Naive thymus-derived CD4-positive, alpha-beta T cell (primary cell): ENCODE data around the gene USP43. TPM values are rescaled to one million over a fixed set of nuclear protein-coding genes. Genes with fewer than 3 reads are reported as not detected.
A peak's percentile ranks its signal among the peaks of the same experiment; 100 is the strongest.

Experiments used
- ATAC-seq: fragments of 150-1000 bp; cut with Tn5 transposase; 2 replicates; pipeline ENCODE4 v1.10.0; 2021; ENCODE audit warnings: mild to moderate bottlenecking, moderate library complexity
- CTCF ChIA-PET: fragments of 350-600 bp; sonication (Branson Sonifier 250); formaldehyde crosslinking; loops from one replicate; lab custom pipeline; 2021; ENCODE audit warnings: antibody characterized with exemption; lab: Charles Lee
- POLR2A ChIA-PET: fragments of 350-600 bp; sonication (Branson Sonifier 250); formaldehyde crosslinking; loops from one replicate; lab custom pipeline; 2021; ENCODE audit warnings: antibody characterized with exemption, inconsistent platforms; lab: Charles Lee
- DNase-seq, 9 donors: peaks; one replicate each; pipeline versions ENCODE4 v3.0.0 to v3.0.0-alpha.2; 2020 to 2022; ENCODE audit warnings: mixed read lengths in 1 of 9
- H3K27ac ChIP-seq: one replicate; pipeline ENCODE4 v1.7.0; 2013; ENCODE audit warnings: mild to moderate bottlenecking, low read depth, low read length, moderate library complexity
- H3K27me3 ChIP-seq, 2 donors: one replicate each; pipeline ENCODE4 v1.7.0; 2013; ENCODE audit warnings: low read length in 2 of 2, mild to moderate bottlenecking in 2 of 2, moderate library complexity in 2 of 2; ENCODE audit not compliant: control insufficient read depth in 2 of 2, insufficient read depth in 2 of 2
- H3K36me3 ChIP-seq, 3 experiments: 1 replicate in 2 of 3; 2 replicates in 1 of 3; pipeline ENCODE4 v1.7.0; 2013; ENCODE audit warnings: low read length in 3 of 3, mild to moderate bottlenecking in 3 of 3, moderate library complexity in 1 of 3; ENCODE audit not compliant: insufficient read depth in 3 of 3, control insufficient read depth in 2 of 3
- H3K4me1 ChIP-seq, 2 donors: one replicate each; pipeline ENCODE4 v1.7.0; 2013; ENCODE audit warnings: low read length in 2 of 2, mild to moderate bottlenecking in 2 of 2, moderate library complexity in 1 of 2; ENCODE audit not compliant: control insufficient read depth in 2 of 2, insufficient read depth in 2 of 2
- H3K4me3 ChIP-seq: 2 replicates; pipeline ENCODE4 v1.7.0; 2013; ENCODE audit warnings: mild to moderate bottlenecking, low read length
- H3K9me3 ChIP-seq, 3 experiments: 1 replicate in 2 of 3; 2 replicates in 1 of 3; pipeline ENCODE4 v1.7.0; 2013; ENCODE audit warnings: low read length in 3 of 3; ENCODE audit not compliant: control insufficient read depth in 2 of 3
- H3K27ac Mint-ChIP-seq, 9 donors: one replicate each; pipeline ENCODE4 v1.8.0; 2020 to 2022; ENCODE audit warnings: mixed read lengths in 9 of 9, mild to moderate bottlenecking in 8 of 9, moderate library complexity in 5 of 9, inconsistent platforms in 2 of 9
- H3K27me3 Mint-ChIP-seq, 5 donors: one replicate each; pipeline ENCODE4 v1.8.0; 2021 to 2022; ENCODE audit warnings: mixed read lengths in 5 of 5, mild to moderate bottlenecking in 1 of 5
- H3K36me3 Mint-ChIP-seq, 5 donors: one replicate each; pipeline ENCODE4 v1.8.0; 2020 to 2022; ENCODE audit warnings: mixed read lengths in 5 of 5, mild to moderate bottlenecking in 3 of 5, inconsistent platforms in 1 of 5
- H3K4me1 Mint-ChIP-seq, 7 donors: one replicate each; pipeline ENCODE4 v1.8.0; 2020 to 2022; ENCODE audit warnings: mixed read lengths in 7 of 7, mild to moderate bottlenecking in 3 of 7, inconsistent platforms in 1 of 7
- H3K4me3 Mint-ChIP-seq, 10 donors: one replicate each; pipeline ENCODE4 v1.8.0; 2020 to 2022; ENCODE audit warnings: mild to moderate bottlenecking in 10 of 10, mixed read lengths in 10 of 10, moderate library complexity in 6 of 10, inconsistent platforms in 2 of 10
- H3K9me3 Mint-ChIP-seq, 11 donors: one replicate each; pipeline ENCODE4 v1.8.0; 2020 to 2022; ENCODE audit warnings: mixed read lengths in 11 of 11, mild to moderate bottlenecking in 4 of 11, inconsistent platforms in 1 of 11, moderate library complexity in 1 of 11
- intact Hi-C, 2 donors: fragments of 100-400 bp; cut with micrococcal nuclease; formaldehyde crosslinking; loops; one replicate each; pipeline ENCODE4 v1.15.1; 2023
- polyA plus RNA-seq, 2 donors: library from polyadenylated mRNA; unstranded; fragments of 300-500 nt; fragmentation: Illumina TruSeq; gene quantifications; one replicate each; pipeline ENCODE4 v1.2.3, GENCODE V29; 2021
- total RNA-seq, 6 experiments: library from RNA in 5 of 6; stranded (reverse) in 5 of 6; gene quantifications; 1 replicate in 5 of 6; 2 replicates in 1 of 6; pipeline ENCODE4 v1.2.3 and lab custom pipeline; 2021 to 2026

The USP43 gene
- total and polyA plus RNA-seq, 7 experiments from 2014 or later: 0.27 to 1.0 TPM; not detected in 5

GRCh38 chr17:9700754-9701476, 55.6 kb downstream of the USP43 start:
- Histone ChIP-seq H3K36me3 (no peaks in the 10 kb centered on the region), H3K4me3 (no peak overlapping the region), H3K27ac (no peak overlapping the region), H3K4me1 (no peaks in the 10 kb centered on the region), H3K27me3 (no peaks in the 10 kb centered on the region), H3K9me3 (no peaks in the 10 kb centered on the region)
- Mint-ChIP-seq H3K9me3 (peaks cover 0 to 2% (median 0%) of the 10 kb centered on the region in 11 donors), H3K4me1 (no peaks in the 10 kb centered on the region), H3K36me3 (no peaks in the 10 kb centered on the region), H3K27me3 (peaks cover 0 to 16% (median 6%) of the 10 kb centered on the region in 5 donors), H3K4me3 (no peak overlapping the region), H3K27ac (no peak overlapping the region)
- ChIA-PET CTCF (no interaction called here), POLR2A (no interaction called here)
- intact Hi-C loops: no loop called here
- ATAC-seq: no peak
- DNase-seq: no peak

- H3K27me3 ChIP-seq: no peaks in the 10 kb centered on the region
- Mint-ChIP-seq H3K4me1 (no peaks in the 10 kb centered on the region), H3K9me3 (peaks cover 0 to under 1% (median 0%) of the 10 kb centered on the region in 11 donors), H3K27ac (no peak overlapping the region), H3K27me3 (peaks cover 0 to 11% (median 5%) of the 10 kb centered on the region in 5 donors), H3K36me3 (no peaks in the 10 kb centered on the region), H3K4me3 (no peak overlapping the region)
- no peak overlapping the region for H3K27ac ChIP-seq
- DNase-seq (no peak), ATAC-seq (no peak)
- POLR2A ChIA-PET: no interaction called here
- H3K9me3 ChIP-seq: no peaks in the 10 kb centered on the region
- H3K4me3 ChIP-seq: no peak overlapping the region
- no peaks in the 10 kb centered on the region for H3K36me3 ChIP-seq
- H3K4me1 ChIP-seq: no peaks in the 10 kb centered on the region
- intact Hi-C loops: no loop called here
- CTCF ChIA-PET: no interaction called here
Observed at GRCh38 chr17:9702482-9702881, 57.2 kb downstream of the USP43 start.

DNA sequence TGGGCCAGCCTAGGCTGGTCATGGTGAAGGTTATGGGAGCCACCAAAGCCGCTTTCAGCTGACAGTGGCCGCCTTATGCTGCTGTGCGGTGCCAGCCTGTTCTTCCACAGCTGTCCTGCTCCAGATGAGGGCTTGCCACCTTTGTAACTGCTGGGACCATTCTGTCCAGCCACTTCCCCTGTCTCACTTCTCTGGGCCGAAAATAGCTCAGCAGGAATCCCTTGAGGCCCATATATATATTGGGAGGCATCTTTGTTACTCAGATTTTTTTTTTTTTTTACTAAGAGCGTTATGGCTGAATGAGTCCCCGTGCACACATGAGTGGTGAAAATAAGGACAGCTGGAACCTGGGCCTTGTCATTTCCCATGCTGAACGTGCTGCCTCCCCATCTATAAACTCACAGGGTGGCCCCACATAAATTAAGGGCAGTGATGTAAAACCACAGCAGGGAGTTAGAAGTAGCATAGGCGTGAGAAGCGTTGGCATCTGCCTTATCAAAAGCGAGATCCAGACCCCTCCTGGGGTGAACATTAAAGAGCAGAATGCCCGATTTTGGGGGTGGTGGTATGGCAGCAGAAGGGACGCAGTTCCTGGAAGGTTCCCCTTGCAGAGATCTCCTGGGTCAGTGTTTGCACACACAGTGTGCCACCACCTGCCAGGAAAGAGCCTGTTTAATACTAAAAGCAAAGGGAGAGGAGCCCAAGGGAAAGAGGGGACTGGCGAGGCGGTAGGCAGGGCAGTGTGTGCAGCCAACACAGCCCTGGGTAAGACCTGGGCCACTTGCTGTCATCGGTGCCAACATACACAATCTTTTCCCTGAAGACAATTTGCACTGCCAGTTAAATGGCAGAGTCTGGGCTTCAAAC, 57.8 kb downstream of the USP43 start:
- intact Hi-C loops: no loop called here
- no peaks in the 10 kb centered on the region for H3K36me3 ChIP-seq
- POLR2A ChIA-PET: interaction anchor here (0.5 kb wide), 1 partner anchor 104 kb away, joined by 4 read pairs; no protein-coding TSS in a partner anchor
- H3K36me3 Mint-ChIP-seq: no peaks in the 10 kb centered on the region
- no peaks in the 10 kb centered on the region for H3K27me3 ChIP-seq
- H3K4me3 ChIP-seq: no peak overlapping the region
- H3K27me3 Mint-ChIP-seq: peaks cover 0 to 8% (median 4%) of the 10 kb centered on the region in 5 donors
- H3K4me1 Mint-ChIP-seq: no peaks in the 10 kb centered on the region
- no peaks in the 10 kb centered on the region for H3K9me3 Mint-ChIP-seq
- no peak for ATAC-seq
- H3K4me1 ChIP-seq: no peaks in the 10 kb centered on the region
- H3K27ac ChIP-seq: no peak overlapping the region
- no peak overlapping the region for H3K4me3 Mint-ChIP-seq
- no peak for DNase-seq
- CTCF ChIA-PET: no interaction called here
- H3K9me3 ChIP-seq: no peaks in the 10 kb centered on the region
- peak overlapping the region in 1 of 9 donors; percentile 10 for H3K27ac Mint-ChIP-seq

GRCh38 chr17:9703781-9704082, 58.4 kb downstream of the USP43 start:
- peaks cover 0 to 6% (median 4%) of the 10 kb centered on the region in 5 donors for H3K27me3 Mint-ChIP-seq
- H3K27ac Mint-ChIP-seq: no peak overlapping the region
- no peak overlapping the region for H3K4me3 ChIP-seq
- ChIA-PET CTCF (no interaction called here), POLR2A (no interaction called here)
- H3K36me3 Mint-ChIP-seq: no peaks in the 10 kb centered on the region
- DNase-seq (no peak), ATAC-seq (no peak)
- intact Hi-C loops: no loop called here
- no peak overlapping the region for H3K4me3 Mint-ChIP-seq
- H3K27ac ChIP-seq: no peak overlapping the region
- no peaks in the 10 kb centered on the region for H3K9me3 ChIP-seq
- H3K4me1 ChIP-seq: no peaks in the 10 kb centered on the region
- no peaks in the 10 kb centered on the region for H3K36me3 ChIP-seq
- no peaks in the 10 kb centered on the region for H3K27me3 ChIP-seq
- no peaks in the 10 kb centered on the region for H3K9me3 Mint-ChIP-seq
- no peaks in the 10 kb centered on the region for H3K4me1 Mint-ChIP-seq

- Mint-ChIP-seq H3K27me3 (no peaks in the 10 kb centered on the region), H3K9me3 (no peaks in the 10 kb centered on the region), H3K36me3 (no peaks in the 10 kb centered on the region), H3K4me1 (no peaks in the 10 kb centered on the region), H3K27ac (no peak overlapping the region), H3K4me3 (no peak overlapping the region)
- CTCF ChIA-PET: no interaction called here
- H3K27me3 ChIP-seq: no peaks in the 10 kb centered on the region
- H3K4me3 ChIP-seq: no peak overlapping the region
- POLR2A ChIA-PET: no interaction called here
- DNase-seq (no peak), ATAC-seq (no peak)
- H3K4me1 ChIP-seq: no peaks in the 10 kb centered on the region
- intact Hi-C loops: no loop called here
- no peak overlapping the region for H3K27ac ChIP-seq
- no peaks in the 10 kb centered on the region for H3K9me3 ChIP-seq
- H3K36me3 ChIP-seq: no peaks in the 10 kb centered on the region
Observed at GRCh38 chr17:9705745-9706144, 60.4 kb downstream of the USP43 start.

- no peak overlapping the region for H3K4me3 Mint-ChIP-seq
- POLR2A ChIA-PET: no interaction called here
- no peaks in the 10 kb centered on the region for H3K36me3 Mint-ChIP-seq
- Histone ChIP-seq H3K4me3 (no peak overlapping the region), H3K36me3 (no peaks in the 10 kb centered on the region), H3K27ac (no peak overlapping the region), H3K27me3 (no peaks in the 10 kb centered on the region), H3K4me1 (no peaks in the 10 kb centered on the region), H3K9me3 (no peaks in the 10 kb centered on the region)
- DNase-seq (no peak), ATAC-seq (no peak)
- intact Hi-C loops: no loop called here
- CTCF ChIA-PET: no interaction called here
- peaks cover 0 to 10% (median 0%) of the 10 kb centered on the region in 5 donors for H3K27me3 Mint-ChIP-seq
- peaks cover 0 to 1% (median 0%) of the 10 kb centered on the region in 11 donors for H3K9me3 Mint-ChIP-seq
- H3K27ac Mint-ChIP-seq: no peak overlapping the region
- no peaks in the 10 kb centered on the region for H3K4me1 Mint-ChIP-seq
Observed at GRCh38 chr17:9707948-9708347, 62.6 kb downstream of the USP43 start.
